Effector memory CD4-positive, alpha-beta T cell (primary cell): ENCODE data around the gene PANK4.

Experiments
- DNase-seq, 3 donors: peaks; one replicate each; pipeline ENCODE4 v3.0.0-alpha.2; 2020
- H3K27ac ChIP-seq: 2 replicates; pipeline ENCODE4 v1.7.0; 2013; ENCODE audit warnings: mild to moderate bottlenecking, low read length, moderate library complexity; ENCODE audit not compliant: insufficient read depth, poor library complexity, severe bottlenecking
- H3K27me3 ChIP-seq: replicated peaks from 2 replicates; pipeline ENCODE4 v1.7.0; 2013; ENCODE audit warnings: mild to moderate bottlenecking, low read length; ENCODE audit not compliant: insufficient read depth, control insufficient read depth, poor library complexity, severe bottlenecking
- H3K36me3 ChIP-seq: 2 replicates; pipeline ENCODE4 v1.7.0; 2013; ENCODE audit warnings: mild to moderate bottlenecking, low read length, moderate library complexity; ENCODE audit not compliant: control insufficient read depth, insufficient read depth
- H3K4me1 ChIP-seq: 2 replicates; pipeline ENCODE4 v1.7.0; 2013; ENCODE audit warnings: low read length, mild to moderate bottlenecking; ENCODE audit not compliant: control insufficient read depth, insufficient read depth, poor library complexity, severe bottlenecking
- H3K4me3 ChIP-seq: 2 replicates; pipeline ENCODE4 v1.7.0; 2013; ENCODE audit warnings: low read length, low read depth, mild to moderate bottlenecking; ENCODE audit not compliant: insufficient read depth, poor library complexity, severe bottlenecking
- H3K9me3 ChIP-seq: 2 replicates; pipeline ENCODE4 v1.7.0; 2013; ENCODE audit warnings: mild to moderate bottlenecking, low read length, moderate library complexity; ENCODE audit not compliant: control insufficient read depth

PANK4 gene

GRCh38 chr1:2479618-2480017 is 46.8 kb downstream of the PANK4 start:
- no peak for DNase-seq
- Histone ChIP-seq H3K9me3 (no peaks in the 10 kb centered on the region), H3K27me3 (no peaks in the 10 kb centered on the region), H3K27ac (no peak overlapping the region), H3K36me3 (no peaks in the 10 kb centered on the region), H3K4me3 (no peak overlapping the region), H3K4me1 (no peaks in the 10 kb centered on the region)

GRCh38 chr1:2479186-2479585 is 47.2 kb downstream of the PANK4 start:
- Histone ChIP-seq H3K4me3 (no peak overlapping the region), H3K27ac (no peak overlapping the region), H3K4me1 (no peaks in the 10 kb centered on the region), H3K9me3 (no peaks in the 10 kb centered on the region), H3K27me3 (no peaks in the 10 kb centered on the region), H3K36me3 (no peaks in the 10 kb centered on the region)
- no peak for DNase-seq

GRCh38 chr1:2477791-2478499 is 48.5 kb downstream of the PANK4 start:
- Histone ChIP-seq H3K36me3 (no peaks in the 10 kb centered on the region), H3K4me1 (no peaks in the 10 kb centered on the region), H3K4me3 (no peak overlapping the region), H3K27me3 (no peaks in the 10 kb centered on the region), H3K9me3 (no peaks in the 10 kb centered on the region), H3K27ac (no peak overlapping the region)
- no peak for DNase-seq

- no peak overlapping the region for H3K4me3 ChIP-seq
- H3K27ac ChIP-seq, result no peak overlapping the region
- H3K27me3 ChIP-seq, result no peaks in the 10 kb centered on the region
- no peaks in the 10 kb centered on the region for H3K4me1 ChIP-seq
- DNase-seq, result no peak
- no peaks in the 10 kb centered on the region for H3K36me3 ChIP-seq
- H3K9me3 ChIP-seq, result no peaks in the 10 kb centered on the region
These were observed 49.1 kb downstream of the PANK4 start for GRCh38 chr1:2477309-2477708.

- Histone ChIP-seq H3K4me3 (no peak within 1 kb of the TSS), H3K4me1 (no peaks in the 10 kb centered on the region), H3K36me3 (no peaks in the 10 kb centered on the region), H3K27ac (no peak within 1 kb of the TSS), H3K9me3 (no peaks in the 10 kb centered on the region), H3K27me3 (no peaks in the 10 kb centered on the region)
- DNase-seq, result no peak
These were observed 50.1 kb downstream of the PANK4 start, which contains the start of gene PLCH2 for GRCh38 chr1:2476061-2476999. TSS of gene PLCH2 (plus strand) at chr1:2476289. CDS start at chr1:2476589, 300 bp downstream.

- Histone ChIP-seq H3K36me3 (no peaks in the 10 kb centered on the region), H3K4me3 (no peak overlapping the region), H3K4me1 (no peaks in the 10 kb centered on the region), H3K27me3 (no peaks in the 10 kb centered on the region), H3K9me3 (no peaks in the 10 kb centered on the region), H3K27ac (no peak overlapping the region)
- DNase-seq, result no peak
These were observed 50.8 kb downstream of the PANK4 start for GRCh38 chr1:2475571-2475970.

- H3K9me3 ChIP-seq, result no peaks in the 10 kb centered on the region
- H3K27me3 ChIP-seq, result no peaks in the 10 kb centered on the region
- no peak overlapping the region for H3K27ac ChIP-seq
- no peak for DNase-seq
- H3K36me3 ChIP-seq, result no peaks in the 10 kb centered on the region
- no peak overlapping the region for H3K4me3 ChIP-seq
- H3K4me1 ChIP-seq, result no peaks in the 10 kb centered on the region
These were observed 51.4 kb downstream of the PANK4 start for GRCh38 chr1:2474933-2475371.

GRCh38 chr1:2474104-2474844 is 52.1 kb downstream of the PANK4 start:
- Histone ChIP-seq H3K27ac (no peak overlapping the region), H3K4me1 (no peaks in the 10 kb centered on the region), H3K36me3 (no peaks in the 10 kb centered on the region), H3K9me3 (no peaks in the 10 kb centered on the region), H3K4me3 (no peak overlapping the region), H3K27me3 (no peaks in the 10 kb centered on the region)
- DNase-seq, result no peak

- no peaks in the 10 kb centered on the region for H3K27me3 ChIP-seq
- H3K36me3 ChIP-seq, result no peaks in the 10 kb centered on the region
- H3K4me3 ChIP-seq, result no peak overlapping the region
- H3K9me3 ChIP-seq, result no peaks in the 10 kb centered on the region
- H3K27ac ChIP-seq, result no peak overlapping the region
- no peaks in the 10 kb centered on the region for H3K4me1 ChIP-seq
- DNase-seq, result no peak
These were observed 53.2 kb downstream of the PANK4 start for GRCh38 chr1:2473198-2473597.
